H9 (cell line): ENCODE measurements around the gene SSTR1. TPM values are rescaled to one million over a fixed set of nuclear protein-coding genes. Genes with fewer than 3 reads are reported as not detected.

ENCODE experiments used
- DNase-seq: peaks from one replicate; pipeline ENCODE4 v3.0.0-alpha.2; 2017
- H2AFZ ChIP-seq: one replicate; pipeline ENCODE4 v1.6.1; 2013; ENCODE audit warnings: mild to moderate bottlenecking, low read length, control low read depth, moderate library complexity
- H2AK5ac ChIP-seq: 2 replicates; pipeline ENCODE4 v1.6.1; 2013; ENCODE audit warnings: low read length, control low read depth, mixed read lengths; ENCODE audit not compliant: insufficient read length
- H2BK120ac ChIP-seq: one replicate; pipeline ENCODE4 v1.6.1; 2013; ENCODE audit warnings: low read depth, mild to moderate bottlenecking, low read length, control low read depth, inconsistent platforms; ENCODE audit not compliant: poor library complexity, severe bottlenecking
- H2BK12ac ChIP-seq: 2 replicates; pipeline ENCODE4 v1.6.1; 2013; ENCODE audit warnings: low read length, control low read depth, mixed read lengths, low read depth; ENCODE audit not compliant: insufficient read length
- H2BK15ac ChIP-seq: 2 replicates; pipeline ENCODE4 v1.6.1; 2013; ENCODE audit warnings: low read depth, low read length, control low read depth
- H2BK20ac ChIP-seq: one replicate; pipeline ENCODE4 v1.6.1; 2013; ENCODE audit warnings: low read depth, mild to moderate bottlenecking, low read length, control low read depth, inconsistent platforms; ENCODE audit not compliant: poor library complexity, severe bottlenecking
- H2BK5ac ChIP-seq: 2 replicates; pipeline ENCODE4 v1.6.1; 2013; ENCODE audit warnings: low read length, control low read depth, mixed read lengths; ENCODE audit not compliant: insufficient read length
- H3K14ac ChIP-seq: 2 replicates; pipeline ENCODE4 v1.6.1; 2013; ENCODE audit warnings: low read length, control low read depth; ENCODE audit not compliant: insufficient read depth
- H3K18ac ChIP-seq: 2 replicates; pipeline ENCODE4 v1.6.1; 2013; ENCODE audit warnings: low read depth, mild to moderate bottlenecking, mixed read lengths, low read length, control low read depth; ENCODE audit not compliant: insufficient read length
- H3K23ac ChIP-seq: 2 replicates; pipeline ENCODE4 v1.6.1; 2013; ENCODE audit warnings: low read length, control low read depth, mixed read lengths, low read depth; ENCODE audit not compliant: insufficient read length
- H3K23me2 ChIP-seq: 2 replicates; pipeline ENCODE4 v1.6.1; 2013; ENCODE audit warnings: low read depth, mild to moderate bottlenecking, mixed read lengths, low read length, control low read depth; ENCODE audit not compliant: insufficient read length, poor library complexity, severe bottlenecking
- H3K27ac ChIP-seq: 2 replicates; pipeline ENCODE4 v1.5.1; 2013; ENCODE audit warnings: low read length, control low read depth, mixed read lengths, low read depth; ENCODE audit not compliant: insufficient read length
- H3K27me3 ChIP-seq: 2 replicates; pipeline ENCODE4 v1.6.1; 2013; ENCODE audit warnings: low read length, control low read depth, inconsistent platforms; ENCODE audit not compliant: insufficient read depth
- H3K4ac ChIP-seq: 2 replicates; pipeline ENCODE4 v1.6.1; 2013; ENCODE audit warnings: low read depth, mild to moderate bottlenecking, control low read depth, inconsistent platforms, low read length, moderate library complexity
- H3K4me1 ChIP-seq: 2 replicates; pipeline ENCODE4 v1.6.1; 2013; ENCODE audit warnings: low read length, control low read depth, inconsistent platforms; ENCODE audit not compliant: insufficient read depth
- H3K4me2 ChIP-seq: 2 replicates; pipeline ENCODE4 v1.6.1; 2013; ENCODE audit warnings: low read length, control low read depth, mixed read lengths; ENCODE audit not compliant: insufficient read length, insufficient read depth
- H3K56ac ChIP-seq: 2 replicates; pipeline ENCODE4 v1.6.1; 2013; ENCODE audit warnings: low read depth, mild to moderate bottlenecking, mixed read lengths, low read length, control low read depth; ENCODE audit not compliant: insufficient read length
- H3K79me1 ChIP-seq: 2 replicates; pipeline ENCODE4 v1.6.1; 2013; ENCODE audit warnings: low read depth, mild to moderate bottlenecking, moderate library complexity, low read length, control low read depth, inconsistent platforms; ENCODE audit not compliant: insufficient read depth, poor library complexity, severe bottlenecking
- H3K79me2 ChIP-seq: 2 replicates; pipeline ENCODE4 v1.6.1; 2013; ENCODE audit warnings: low read length, control low read depth, inconsistent platforms; ENCODE audit not compliant: insufficient read depth
- H3K9ac ChIP-seq: 2 replicates; pipeline ENCODE4 v1.6.1; 2013; ENCODE audit warnings: low read length, control low read depth, mixed read lengths; ENCODE audit not compliant: insufficient read length; ENCODE audit errors: extremely low read depth
- H3K9me3 ChIP-seq: one replicate; pipeline ENCODE4 v1.6.1; 2013; ENCODE audit warnings: low read depth, low read length, inconsistent platforms; ENCODE audit not compliant: control insufficient read depth
- H3T11ph ChIP-seq: one replicate; pipeline ENCODE4 v1.6.1; 2013; ENCODE audit warnings: mild to moderate bottlenecking, low read length, control low read depth, inconsistent platforms
- H4K20me1 ChIP-seq: one replicate; pipeline ENCODE4 v1.6.1; 2013; ENCODE audit not compliant: control insufficient read depth, insufficient read length, insufficient read depth
- H4K5ac ChIP-seq: 2 replicates; pipeline ENCODE4 v1.6.1; 2013; ENCODE audit warnings: low read depth, mild to moderate bottlenecking, mixed read lengths, low read length, control low read depth; ENCODE audit not compliant: insufficient read length
- H4K8ac ChIP-seq: replicated peaks from 2 replicates; pipeline ENCODE4 v1.6.1; 2013; ENCODE audit warnings: low read length, control low read depth, mixed read lengths, low read depth; ENCODE audit not compliant: insufficient read length
- H4K91ac ChIP-seq: 2 replicates; pipeline ENCODE4 v1.6.1; 2013; ENCODE audit warnings: low read depth, mild to moderate bottlenecking, moderate library complexity, mixed read lengths, low read length, control low read depth; ENCODE audit not compliant: insufficient read length
- H3K27ac Mint-ChIP-seq, 3 experiments: 2 replicates in 2 of 3; 3 replicates in 1 of 3; pipeline ENCODE4 v1.8.0; 2020 to 2021; ENCODE audit warnings: mixed read lengths in 3 of 3, mild to moderate bottlenecking in 1 of 3, moderate library complexity in 1 of 3
- H3K27me3 Mint-ChIP-seq: 2 replicates; pipeline ENCODE4 v1.8.0; 2021; ENCODE audit warnings: low read depth, mild to moderate bottlenecking, moderate library complexity, mixed read lengths
- H3K36me3 Mint-ChIP-seq, 3 experiments: 2 replicates in 2 of 3; 3 replicates in 1 of 3; pipeline ENCODE4 v1.8.0; 2020 to 2021; ENCODE audit warnings: low read depth in 3 of 3, mixed read lengths in 3 of 3; ENCODE audit not compliant: insufficient read depth in 1 of 3
- H3K4me1 Mint-ChIP-seq, 2 experiments: 2 replicates each; pipeline ENCODE4 v1.8.0; 2020; ENCODE audit warnings: mixed read lengths in 2 of 2
- H3K4me3 Mint-ChIP-seq, 2 experiments: 2 replicates in 1 of 2; 3 replicates in 1 of 2; pipeline ENCODE4 v1.8.0; 2020 to 2021; ENCODE audit warnings: mild to moderate bottlenecking in 2 of 2, mixed read lengths in 2 of 2, moderate library complexity in 1 of 2
- H3K9me3 Mint-ChIP-seq, 2 experiments: 2 replicates in 1 of 2; 3 replicates in 1 of 2; pipeline ENCODE4 v1.8.0; 2020; ENCODE audit warnings: mild to moderate bottlenecking in 2 of 2, mixed read lengths in 2 of 2, moderate library complexity in 1 of 2
- CTCF ChIP-seq: fragments of 200-600 bp; sonication (generic); conservative IDR thresholded peaks from 3 replicates; pipeline ENCODE4 v1.8.0; 2021; ENCODE audit warnings: antibody characterized with exemption, mild to moderate bottlenecking
- WGBS: extraction: QIAGEN DNeasy Blood & Tissue Kit; methylation state at CpG from one replicate; pipeline ENCODE4 v1.1.7; 2013; ENCODE audit warnings: missing lambda C conversion rate, low lambda C conversion rate, mixed read lengths; ENCODE audit not compliant: insufficient read length; ENCODE audit errors: extremely low coverage; 5-methylcytosine and 5-hydroxymethylcytosine counted together
- total RNA-seq: library from RNA; stranded (reverse); gene quantifications from 2 replicates; pipeline ENCODE4 v1.2.1, GENCODE V29; 2021

Gene SSTR1
- total RNA-seq, 1 experiment from 2014 or later = 0.98 TPM

- H3K36me3 Mint-ChIP-seq = no peaks in the 10 kb centered on the region; a peak in 1 of 7 replicates
- Histone ChIP-seq H2BK5ac (no peak overlapping the region), H2AFZ (no peak overlapping the region), H3K4ac (no peak overlapping the region), H3K56ac (no peak overlapping the region), H3K4me1 (0 out of 2 replicates have a peak, but pooled peaks cover 2% of the 10 kb centered on the region), H4K8ac (no peak overlapping the region), H3K79me2 (no peaks in the 10 kb centered on the region), H3K79me1 (no peaks in the 10 kb centered on the region), H3K9ac (no peak overlapping the region), H3K27ac (no peak overlapping the region), H2BK20ac (no peak overlapping the region), H2BK120ac (no peak overlapping the region), H3K14ac (no peak overlapping the region), H4K20me1 (no peaks in the 10 kb centered on the region), H2BK12ac (no peak overlapping the region), H2AK5ac (no peak overlapping the region), H2BK15ac (no peak overlapping the region), H3K27me3 (peaks cover 29% of the 10 kb centered on the region), H4K5ac (no peak overlapping the region), H3K23ac (no peak overlapping the region), H3K9me3 (no peaks in the 10 kb centered on the region), H3K23me2 (peaks cover 13% of the 10 kb centered on the region), H3K4me2 (no peak overlapping the region), H3T11ph (no peak overlapping the region), H3K18ac (no peak overlapping the region), H4K91ac (no peak overlapping the region)
- no peak overlapping the region for H3K4me3 Mint-ChIP-seq
- TF ChIP-seq CTCF = no peak
- WGBS = no CpG with 5 or more reads among the region's 4 CpGs
- no peaks in the 10 kb centered on the region; a peak in 1 of 5 replicates for H3K9me3 Mint-ChIP-seq
- H3K4me1 Mint-ChIP-seq = peaks cover 9 to 11% of the 10 kb centered on the region in 2 experiments
- no peak overlapping the region for H3K27ac Mint-ChIP-seq
- DNase-seq = no peak
- peaks cover 85% of the 10 kb centered on the region for H3K27me3 Mint-ChIP-seq
Measured at GRCh38 chr14:38253676-38254075, 46.0 kb downstream of the SSTR1 start.
